Lung (tissue), 12 donors: Measurements from ENCODE around the gene LPIN3. TPM values are rescaled to one million over a fixed set of nuclear protein-coding genes. Genes with fewer than 3 reads are reported as not detected.

Experiments used
- ATAC-seq: fragments of 200-7000 bp; cut with Tn5 transposase; one replicate; pipeline ENCODE4 v1.9.1; 2020; ENCODE audit warnings: moderate number of reproducible peaks; ENCODE audit not compliant: insufficient read depth, low FRiP score
- DNase-seq, 3 donors: peaks; one replicate each; pipeline ENCODE4 v3.0.0-alpha.2; 2013 to 2017
- H3K27ac ChIP-seq, 2 donors: one replicate each; pipeline ENCODE4 v1.5.1; 2013; ENCODE audit warnings: mild to moderate bottlenecking in 2 of 2, moderate library complexity in 2 of 2, control low read depth in 1 of 2, inconsistent platforms in 1 of 2, low read depth in 1 of 2, low read length in 1 of 2
- H3K27me3 ChIP-seq, 3 donors: one replicate each; pipeline ENCODE4 v1.5.1; 2013; ENCODE audit warnings: low read length in 2 of 3; ENCODE audit not compliant: control insufficient read depth in 3 of 3, insufficient read depth in 3 of 3
- H3K36me3 ChIP-seq, 4 donors: one replicate each; pipeline ENCODE4 v1.5.1; 2013; ENCODE audit warnings: low read length in 4 of 4, mild to moderate bottlenecking in 1 of 4, moderate library complexity in 1 of 4; ENCODE audit not compliant: control insufficient read depth in 4 of 4, insufficient read depth in 4 of 4
- H3K4me1 ChIP-seq, 5 donors: one replicate each; pipeline ENCODE4 v1.5.1; 2013; ENCODE audit warnings: low read length in 5 of 5, mild to moderate bottlenecking in 2 of 5, moderate library complexity in 1 of 5; ENCODE audit not compliant: control insufficient read depth in 5 of 5, insufficient read depth in 5 of 5
- H3K4me3 ChIP-seq: one replicate; pipeline ENCODE4 v1.5.1; 2013; ENCODE audit warnings: mild to moderate bottlenecking, control low read depth, moderate library complexity
- H3K9ac ChIP-seq, 2 donors: one replicate each; pipeline ENCODE4 v1.5.1; 2013; ENCODE audit warnings: low read length in 2 of 2, control low read depth in 1 of 2; ENCODE audit not compliant: insufficient read depth in 1 of 2
- H3K9me3 ChIP-seq, 4 donors: one replicate each; pipeline ENCODE4 v1.5.1; 2013; ENCODE audit warnings: low read length in 3 of 4, mild to moderate bottlenecking in 1 of 4, moderate library complexity in 1 of 4; ENCODE audit not compliant: control insufficient read depth in 4 of 4, insufficient read depth in 3 of 4
- CTCF ChIP-seq: IDR thresholded peaks from 2 replicates; pipeline ENCODE4 v1.5.1; 2012; ENCODE audit warnings: mild to moderate bottlenecking; ENCODE audit errors: control extremely low read depth, extremely low read depth
- WGBS, 2 donors: extraction: QIAGEN DNeasy Blood & Tissue Kit; methylation state at CpG; one replicate each; pipeline ENCODE4 v1.1.7; 2013; 5-methylcytosine and 5-hydroxymethylcytosine counted together
- polyA plus RNA-seq, 2 donors: library from polyadenylated mRNA; stranded (reverse); fragments of 200-250 nt; gene quantifications; one replicate each; pipeline ENCODE4 v1.2.1, GENCODE V29; 2013
- total RNA-seq, 2 donors: library from RNA; depleted of rRNA in 1 of 2; stranded (reverse); fragments of >200 nt in 1 of 2; gene quantifications; one replicate each; pipeline ENCODE4 v1.2.1, GENCODE V29; 2014 to 2021
- donor health status: control.
- donor health status: control.
- donor health status: Bipolar disorder and iron deficiency.
- donor health status: healthy.
- donor health status: DM: yes; HTN: yes; CAD: no.

LPIN3 gene
- total and polyA plus RNA-seq, 4 donors = 5.2 to 16.4 (median 10.4) TPM

- Histone ChIP-seq H3K27ac (no peak overlapping the region), H3K36me3 (peaks cover 0 to 16% (median 0%) of the 10 kb centered on the region in 4 donors), H3K9me3 (no peaks in the 10 kb centered on the region), H3K4me1 (no peaks in the 10 kb centered on the region), H3K4me3 (no peak overlapping the region), H3K27me3 (no peaks in the 10 kb centered on the region), H3K9ac (no peak overlapping the region)
- no peak for TF ChIP-seq CTCF
- ATAC-seq (no peak), DNase-seq (no peak)
- 87 to 88% methylated on average over 11 to 13 of the region's 13 CpGs for WGBS, 2 donors
Measured at GRCh38 chr20:41356951-41357350, 16.3 kb downstream of the LPIN3 start.

- Histone ChIP-seq H3K9me3 (no peaks in the 10 kb centered on the region), H3K27me3 (no peaks in the 10 kb centered on the region), H3K4me1 (peaks cover 0 to 3% (median 0%) of the 10 kb centered on the region in 5 donors), H3K9ac (no peak overlapping the region), H3K27ac (no peak overlapping the region), H3K4me3 (no peak overlapping the region), H3K36me3 (peaks cover 0 to 16% (median 0%) of the 10 kb centered on the region in 4 donors)
- WGBS, 2 donors = 93 to 95% methylated on average over 11 of the region's 11 CpGs
- ATAC-seq (no peak), DNase-seq (no peak)
- no peak for TF ChIP-seq CTCF
Measured at GRCh38 chr20:41357424-41358163, 17.0 kb downstream of the LPIN3 start.

- no peak overlapping the region for H3K4me3 ChIP-seq
- DNase-seq (no peak), ATAC-seq (no peak)
- H3K4me1 ChIP-seq = peaks cover 0 to 3% (median 0%) of the 10 kb centered on the region in 5 donors
- no peak overlapping the region for H3K27ac ChIP-seq
- peaks cover 0 to 16% (median 0%) of the 10 kb centered on the region in 4 donors for H3K36me3 ChIP-seq
- H3K9ac ChIP-seq = no peak overlapping the region
- H3K27me3 ChIP-seq = no peaks in the 10 kb centered on the region
- no peak for TF ChIP-seq CTCF
- 92 to 95% methylated on average over 9 of the region's 9 CpGs for WGBS, 2 donors
- no peaks in the 10 kb centered on the region for H3K9me3 ChIP-seq
Measured at GRCh38 chr20:41358230-41358629, 17.6 kb downstream of the LPIN3 start.
